Left lung (tissue), 10 donors: Measurements from ENCODE around the gene PRKCE. TPM values are rescaled to one million over a fixed set of nuclear protein-coding genes. Genes with fewer than 3 reads are reported as not detected.

Source experiments
- ATAC-seq: fragments of 200-7000 bp; cut with Tn5 transposase; one replicate; pipeline ENCODE4 v1.9.1; 2020; ENCODE audit warnings: moderate library complexity
- DNase-seq, 4 donors: peaks; one replicate each; pipeline ENCODE4 v3.0.0-alpha.2; 2013 to 2020
- H3K27ac ChIP-seq, 2 donors: fragments of 200-600 bp; sonication (generic) in 1 of 2; one replicate each; pipeline versions ENCODE4 v1.5.0 to v1.8.0; 2020 to 2021
- H3K27me3 ChIP-seq, 2 donors: fragments of 200-600 bp; sonication (generic) in 1 of 2; one replicate each; pipeline versions ENCODE4 v1.5.0 to v1.8.0; 2020 to 2021
- H3K36me3 ChIP-seq, 2 donors: fragments of 200-600 bp; sonication (generic) in 1 of 2; one replicate each; pipeline versions ENCODE4 v1.5.0 to v1.8.0; 2020 to 2021
- H3K4me1 ChIP-seq, 2 donors: fragments of 200-600 bp; one replicate each; pipeline ENCODE4 v1.8.0; 2021
- H3K4me3 ChIP-seq, 2 donors: fragments of 200-600 bp; sonication (generic) in 1 of 2; one replicate each; pipeline versions ENCODE4 v1.5.0 to v1.8.0; 2020 to 2021; ENCODE audit warnings: mild to moderate bottlenecking in 1 of 2
- H3K9me3 ChIP-seq, 2 donors: fragments of 200-600 bp; sonication (generic) in 1 of 2; one replicate each; pipeline versions ENCODE4 v1.5.0 to v1.8.0; 2020 to 2021
- intact Hi-C, 2 donors: fragments of 100-400 bp; cut with DNase I; formaldehyde crosslinking; loops; one replicate each; pipeline versions ENCODE4 v1.11.2 to v1.14.2; 2022
- polyA plus RNA-seq, 6 donors: library from polyadenylated mRNA; unstranded; fragments of 120-200 nt; gene quantifications; one replicate each; pipeline ENCODE4 v1.2.1, GENCODE V29; 2013; ENCODE audit not compliant: insufficient read length in 6 of 6
- total RNA-seq, 2 donors: library from RNA; stranded (reverse); fragmentation: NEBNext Ultra II Directional; extraction: Animal tissue kit (Norgen Biotek cat#: 25700); gene quantifications; one replicate each; pipeline ENCODE4 v1.2.1, GENCODE V29; 2021
- TF ChIP-seq, protein P1 (sequence below), 2 donors: fragments of 200-600 bp; sonication (generic) in 1 of 2; IDR thresholded peaks; one replicate each; pipeline versions ENCODE4 v1.5.0 to v1.8.0; 2021; ENCODE audit warnings: antibody characterized with exemption in 2 of 2
- donor health status: DM: no; HTN: yes; CAD: no.
- donor health status: DM: no; HTN: no; CAD: no.

PRKCE gene
- total and polyA plus RNA-seq, 8 donors: 12.0 to 56.9 (median 14.7) TPM

GRCh38 chr2:45721150-45721549 is 69.7 kb downstream of the PRKCE start:
- Histone ChIP-seq H3K36me3 (no peaks in the 10 kb centered on the region), H3K27ac (no peak overlapping the region), H3K27me3 (no peaks in the 10 kb centered on the region), H3K4me3 (no peak overlapping the region), H3K9me3 (no peaks in the 10 kb centered on the region), H3K4me1 (peaks cover 6 to 21% of the 10 kb centered on the region in 2 donors)
- TF ChIP-seq, protein P1, sequence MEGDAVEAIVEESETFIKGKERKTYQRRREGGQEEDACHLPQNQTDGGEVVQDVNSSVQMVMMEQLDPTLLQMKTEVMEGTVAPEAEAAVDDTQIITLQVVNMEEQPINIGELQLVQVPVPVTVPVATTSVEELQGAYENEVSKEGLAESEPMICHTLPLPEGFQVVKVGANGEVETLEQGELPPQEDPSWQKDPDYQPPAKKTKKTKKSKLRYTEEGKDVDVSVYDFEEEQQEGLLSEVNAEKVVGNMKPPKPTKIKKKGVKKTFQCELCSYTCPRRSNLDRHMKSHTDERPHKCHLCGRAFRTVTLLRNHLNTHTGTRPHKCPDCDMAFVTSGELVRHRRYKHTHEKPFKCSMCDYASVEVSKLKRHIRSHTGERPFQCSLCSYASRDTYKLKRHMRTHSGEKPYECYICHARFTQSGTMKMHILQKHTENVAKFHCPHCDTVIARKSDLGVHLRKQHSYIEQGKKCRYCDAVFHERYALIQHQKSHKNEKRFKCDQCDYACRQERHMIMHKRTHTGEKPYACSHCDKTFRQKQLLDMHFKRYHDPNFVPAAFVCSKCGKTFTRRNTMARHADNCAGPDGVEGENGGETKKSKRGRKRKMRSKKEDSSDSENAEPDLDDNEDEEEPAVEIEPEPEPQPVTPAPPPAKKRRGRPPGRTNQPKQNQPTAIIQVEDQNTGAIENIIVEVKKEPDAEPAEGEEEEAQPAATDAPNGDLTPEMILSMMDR (IDR thresholded peaks at IDR 0.05): no peak
- DNase-seq: no peak
- peak; percentile 14 for ATAC-seq
- intact Hi-C loops: no loop called here

GRCh38 chr2:45722477-45722876 is 71.0 kb downstream of the PRKCE start:
- Histone ChIP-seq H3K4me1 (peaks cover 6 to 21% of the 10 kb centered on the region in 2 donors), H3K9me3 (no peaks in the 10 kb centered on the region), H3K27ac (no peak overlapping the region), H3K36me3 (no peaks in the 10 kb centered on the region), H3K4me3 (no peak overlapping the region), H3K27me3 (no peaks in the 10 kb centered on the region)
- TF ChIP-seq, protein P1 (IDR thresholded peaks at IDR 0.05): no peak
- DNase-seq: no peak
- ATAC-seq: no peak
- intact Hi-C loops: no loop called here

GRCh38 chr2:45723857-45724256 is 72.4 kb downstream of the PRKCE start:
- H3K27me3 ChIP-seq: no peaks in the 10 kb centered on the region
- peak overlapping the region in 1 of 2 donors; percentile 53 for H3K27ac ChIP-seq
- DNase-seq (no peak), ATAC-seq (no peak)
- TF ChIP-seq, protein P1 (IDR thresholded peaks at IDR 0.05): no peak
- no peak overlapping the region for H3K4me3 ChIP-seq
- intact Hi-C loops: no loop called here
- H3K36me3 ChIP-seq: no peaks in the 10 kb centered on the region
- H3K4me1 ChIP-seq: peaks cover 6 to 21% of the 10 kb centered on the region in 2 donors
- no peaks in the 10 kb centered on the region for H3K9me3 ChIP-seq

DNA sequence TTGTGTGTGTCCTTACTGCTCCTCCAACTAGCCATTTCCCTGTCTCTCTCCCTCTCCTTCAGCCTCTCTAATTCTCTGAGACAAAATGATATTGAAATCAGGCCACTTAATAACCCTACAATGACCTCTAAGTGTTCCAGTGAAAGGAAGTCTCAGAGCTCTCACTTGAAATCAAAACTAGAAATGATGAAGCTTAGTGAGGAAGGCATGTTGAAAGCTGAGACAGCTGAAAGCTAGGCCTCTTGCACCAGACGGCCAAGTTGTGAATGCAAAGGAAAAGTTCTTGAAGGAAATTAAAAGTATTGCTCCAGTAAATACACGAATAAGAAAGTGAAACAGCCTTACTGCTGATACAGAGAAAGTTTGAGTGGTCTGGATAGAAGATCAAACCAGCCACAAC is 72.9 kb downstream of the PRKCE start:
- H3K9me3 ChIP-seq: no peaks in the 10 kb centered on the region
- intact Hi-C loops: no loop called here
- ATAC-seq (peak; percentile 59), DNase-seq (no peak)
- TF ChIP-seq, protein P1 (IDR thresholded peaks at IDR 0.05): no peak
- H3K36me3 ChIP-seq: no peaks in the 10 kb centered on the region
- H3K27ac ChIP-seq: peak overlapping the region; percentile 24 to 53
- no peak overlapping the region for H3K4me3 ChIP-seq
- peaks cover 6 to 21% of the 10 kb centered on the region in 2 donors for H3K4me1 ChIP-seq
- H3K27me3 ChIP-seq: no peaks in the 10 kb centered on the region

DNA sequence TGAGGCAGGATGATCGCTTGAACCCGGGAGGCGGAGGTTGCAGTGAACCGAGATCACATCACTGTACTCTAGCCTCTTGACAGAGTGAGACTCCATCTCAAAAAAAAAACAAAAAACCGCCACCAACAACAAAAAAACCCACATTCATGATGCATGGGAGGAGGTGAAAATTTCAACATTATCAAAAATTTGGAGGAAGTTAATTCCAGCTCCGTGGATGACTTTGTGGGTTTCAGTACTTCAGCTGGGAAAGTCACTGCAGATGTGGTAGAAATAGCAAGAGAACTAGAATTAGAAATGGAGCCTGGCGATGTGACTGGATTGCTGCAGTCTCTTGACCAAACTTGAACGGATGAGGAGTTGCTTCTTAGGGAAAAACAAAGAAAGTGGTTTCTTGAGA is 74.3 kb downstream of the PRKCE start:
- no peak for ATAC-seq
- intact Hi-C loops: no loop called here
- H3K9me3 ChIP-seq: no peaks in the 10 kb centered on the region
- no peak for DNase-seq
- H3K4me3 ChIP-seq: no peak overlapping the region
- no peak overlapping the region for H3K27ac ChIP-seq
- no peaks in the 10 kb centered on the region for H3K36me3 ChIP-seq
- peaks cover 6 to 21% of the 10 kb centered on the region in 2 donors for H3K4me1 ChIP-seq
- TF ChIP-seq, protein P1 (IDR thresholded peaks at IDR 0.05): no peak
- no peaks in the 10 kb centered on the region for H3K27me3 ChIP-seq
